NB4 (cell line): ENCODE measurements around the gene IL16.

Source experiments
- MYC ChIP-seq: IDR thresholded peaks from 2 replicates; pipeline ENCODE4 v1.6.1; 2011; ENCODE audit warnings: low read depth, low read length
- TF ChIP-seq, protein P1 (sequence below): IDR thresholded peaks from one replicate; pipeline ENCODE4 v1.5.1; 2012; ENCODE audit warnings: low read depth, low read length

DNA sequence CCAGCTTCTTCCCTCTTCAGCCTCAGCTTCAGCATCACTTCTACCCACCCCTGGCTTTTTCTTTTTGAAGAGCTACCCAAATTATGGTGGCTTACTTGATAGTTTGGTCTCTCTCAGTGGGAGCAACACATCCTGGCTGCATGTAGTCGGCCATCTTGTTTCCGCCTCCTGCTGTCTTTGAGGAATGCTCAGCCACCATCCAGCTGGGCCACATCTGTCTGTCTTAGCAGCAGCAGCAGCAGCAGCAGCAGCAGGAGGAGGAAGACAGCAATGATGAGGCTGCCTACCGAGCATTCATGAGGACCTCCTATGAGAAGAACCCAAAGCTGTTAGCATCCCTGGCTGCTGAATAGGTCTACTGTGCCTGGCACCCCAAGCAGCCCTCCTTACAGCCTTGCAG is 19.7 kb downstream of the IL16 start:
- TF ChIP-seq, protein P1, sequence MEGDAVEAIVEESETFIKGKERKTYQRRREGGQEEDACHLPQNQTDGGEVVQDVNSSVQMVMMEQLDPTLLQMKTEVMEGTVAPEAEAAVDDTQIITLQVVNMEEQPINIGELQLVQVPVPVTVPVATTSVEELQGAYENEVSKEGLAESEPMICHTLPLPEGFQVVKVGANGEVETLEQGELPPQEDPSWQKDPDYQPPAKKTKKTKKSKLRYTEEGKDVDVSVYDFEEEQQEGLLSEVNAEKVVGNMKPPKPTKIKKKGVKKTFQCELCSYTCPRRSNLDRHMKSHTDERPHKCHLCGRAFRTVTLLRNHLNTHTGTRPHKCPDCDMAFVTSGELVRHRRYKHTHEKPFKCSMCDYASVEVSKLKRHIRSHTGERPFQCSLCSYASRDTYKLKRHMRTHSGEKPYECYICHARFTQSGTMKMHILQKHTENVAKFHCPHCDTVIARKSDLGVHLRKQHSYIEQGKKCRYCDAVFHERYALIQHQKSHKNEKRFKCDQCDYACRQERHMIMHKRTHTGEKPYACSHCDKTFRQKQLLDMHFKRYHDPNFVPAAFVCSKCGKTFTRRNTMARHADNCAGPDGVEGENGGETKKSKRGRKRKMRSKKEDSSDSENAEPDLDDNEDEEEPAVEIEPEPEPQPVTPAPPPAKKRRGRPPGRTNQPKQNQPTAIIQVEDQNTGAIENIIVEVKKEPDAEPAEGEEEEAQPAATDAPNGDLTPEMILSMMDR: no peak
- no peak for TF ChIP-seq MYC
